GM23338 (cell line): ENCODE data around the gene TRIP10. TPM values are rescaled to one million over a fixed set of nuclear protein-coding genes. Genes with fewer than 3 reads are reported as not detected.

Experiments used
- ATAC-seq: fragments of 200-7000 bp; cut with Tn5 transposase; 3 replicates; pipeline ENCODE4 v1.9.1; 2020
- DNase-seq: peaks from one replicate; pipeline ENCODE4 v3.0.0-alpha.2; 2015; ENCODE audit warnings: low spot score
- H2AFZ ChIP-seq: fragments of 200-600 bp; sonication (generic); 2 replicates; pipeline ENCODE4 v1.8.0; 2016; ENCODE audit warnings: antibody characterized with exemption, mild to moderate bottlenecking, moderate library complexity
- H3F3A ChIP-seq: fragments of 200-600 bp; sonication (generic); replicated peaks from 2 replicates; pipeline ENCODE4 v1.8.0; 2017; ENCODE audit warnings: antibody characterized with exemption, mixed run types, low read depth
- H3K27ac ChIP-seq: fragments of 200-600 bp; sonication (generic); 2 replicates; pipeline ENCODE4 v1.6.1; 2016; ENCODE audit warnings: low read depth
- H3K27me3 ChIP-seq: fragments of 200-600 bp; sonication (generic); 2 replicates; pipeline ENCODE4 v1.8.0; 2016; ENCODE audit warnings: mild to moderate bottlenecking, mixed run types, moderate library complexity; ENCODE audit not compliant: insufficient read depth
- H3K36me3 ChIP-seq: fragments of 200-600 bp; sonication (generic); 2 replicates; pipeline ENCODE4 v1.8.0; 2016; ENCODE audit warnings: mild to moderate bottlenecking; ENCODE audit not compliant: insufficient read depth
- H3K4me1 ChIP-seq: fragments of 200-600 bp; sonication (generic); 2 replicates; pipeline ENCODE4 v1.8.0; 2016; ENCODE audit warnings: mild to moderate bottlenecking, moderate library complexity; ENCODE audit not compliant: insufficient read depth
- H3K4me2 ChIP-seq: fragments of 200-600 bp; sonication (generic); 2 replicates; pipeline ENCODE4 v1.7.1; 2017; ENCODE audit warnings: mixed run types
- H3K4me3 ChIP-seq: fragments of 200-600 bp; sonication (generic); 2 replicates; pipeline ENCODE4 v1.6.1; 2016; ENCODE audit warnings: mixed run types
- H3K79me2 ChIP-seq: fragments of 200-600 bp; sonication (generic); replicated peaks from 2 replicates; pipeline ENCODE4 v1.8.0; 2017; ENCODE audit warnings: mild to moderate bottlenecking; ENCODE audit not compliant: insufficient read depth
- H3K9me2 ChIP-seq: fragments of 200-600 bp; sonication (generic); 2 replicates; pipeline ENCODE4 v1.8.0; 2017; ENCODE audit not compliant: insufficient read depth
- H4K20me1 ChIP-seq: fragments of 200-600 bp; sonication (generic); replicated peaks from 2 replicates; pipeline ENCODE4 v1.8.0; 2017; ENCODE audit warnings: mild to moderate bottlenecking; ENCODE audit not compliant: insufficient read depth
- H3K27ac Mint-ChIP-seq: 2 replicates; pipeline ENCODE4 v1.8.0; 2020; ENCODE audit warnings: inconsistent platforms, mild to moderate bottlenecking, moderate library complexity, mixed read lengths
- H3K27me3 Mint-ChIP-seq: 3 replicates; pipeline ENCODE4 v1.8.0; 2022; ENCODE audit warnings: low read depth, mild to moderate bottlenecking, moderate library complexity, mixed read lengths, inconsistent platforms; ENCODE audit not compliant: insufficient read depth, poor library complexity
- H3K36me3 Mint-ChIP-seq: 3 replicates; pipeline ENCODE4 v1.8.0; 2021; ENCODE audit warnings: low read depth, mild to moderate bottlenecking, inconsistent platforms, moderate library complexity, mixed read lengths
- H3K4me1 Mint-ChIP-seq: 3 replicates; pipeline ENCODE4 v1.8.0; 2020; ENCODE audit warnings: mild to moderate bottlenecking, inconsistent platforms, mixed read lengths
- H3K4me3 Mint-ChIP-seq: 3 replicates; pipeline ENCODE4 v1.8.0; 2021; ENCODE audit warnings: moderate library complexity, mild to moderate bottlenecking, inconsistent platforms, mixed read lengths
- H3K9me3 Mint-ChIP-seq: 3 replicates; pipeline ENCODE4 v1.8.0; 2020; ENCODE audit warnings: moderate library complexity, mild to moderate bottlenecking, inconsistent platforms, mixed read lengths
- CREB1 ChIP-seq: fragments of 250-450 bp; sonication (Bioruptor Pico); IDR thresholded peaks from 2 replicates; pipeline ENCODE4 v1.5.0; 2020; ENCODE audit warnings: low read depth, mild to moderate bottlenecking, moderate library complexity
- CTCF ChIP-seq, 2 experiments: fragments of 200-600 bp in 1 of 2; sonication (generic) in 1 of 2; conservative IDR thresholded peaks; 2 replicates each; pipeline versions ENCODE4 v1.5.1 to v1.6.1; 2016 to 2017; ENCODE audit warnings: antibody characterized with exemption in 2 of 2, low read depth in 2 of 2, mild to moderate bottlenecking in 2 of 2, moderate library complexity in 1 of 2
- ETS1 ChIP-seq: IDR thresholded peaks from 2 replicates; pipeline ENCODE4 v1.6.1; 2016; ENCODE audit warnings: antibody characterized with exemption
- EZH2 ChIP-seq: fragments of 200-600 bp; sonication (generic); IDR thresholded peaks from one replicate; pipeline ENCODE4 v1.8.0; 2017; ENCODE audit warnings: antibody characterized with exemption, mild to moderate bottlenecking, low read depth; ENCODE audit not compliant: unreplicated experiment
- EZH2phosphoT487 ChIP-seq: fragments of 200-600 bp; sonication (generic); IDR thresholded peaks from one replicate; pipeline ENCODE4 v1.8.1; 2018; ENCODE audit warnings: antibody characterized with exemption; ENCODE audit not compliant: unreplicated experiment
- JUNB ChIP-seq: IDR thresholded peaks from one replicate; pipeline ENCODE4 v1.6.1; 2016; ENCODE audit warnings: antibody characterized with exemption; ENCODE audit not compliant: unreplicated experiment
- NANOG ChIP-seq: IDR thresholded peaks from 2 replicates; pipeline ENCODE4 v1.6.1; 2016; ENCODE audit warnings: antibody characterized with exemption, borderline replicate concordance
- POLR2AphosphoS5 ChIP-seq: IDR thresholded peaks from 2 replicates; pipeline ENCODE4 v1.6.1; 2016; ENCODE audit warnings: antibody characterized with exemption, low read depth
- REST ChIP-seq: IDR thresholded peaks from one replicate; pipeline ENCODE4 v1.6.1; 2018; ENCODE audit warnings: antibody characterized with exemption; ENCODE audit not compliant: unreplicated experiment
- STAT1 ChIP-seq: IDR thresholded peaks from one replicate; pipeline ENCODE4 v1.6.1; 2016; ENCODE audit warnings: antibody characterized with exemption; ENCODE audit not compliant: unreplicated experiment
- ZNF114 ChIP-seq: fragments of 250-450 bp; sonication (Bioruptor Pico); IDR thresholded peaks from 2 replicates; pipeline ENCODE4 v1.5.0; 2020; ENCODE audit warnings: mild to moderate bottlenecking, moderate library complexity
- ZNF331 ChIP-seq: fragments of 250-450 bp; sonication (Bioruptor Pico); IDR thresholded peaks from 2 replicates; pipeline ENCODE4 v1.5.0; 2020; ENCODE audit warnings: low read depth, mild to moderate bottlenecking, moderate library complexity
- ZNF462 ChIP-seq: fragments of 250-450 bp; sonication (Bioruptor Pico); IDR thresholded peaks from 2 replicates; pipeline ENCODE4 v1.5.0; 2020; ENCODE audit warnings: mild to moderate bottlenecking, moderate library complexity
- polyA plus RNA-seq: library from polyadenylated mRNA; unstranded; fragments of >200 nt; fragmentation: Nextera tagmentation; extraction: Ambion mirVana; gene quantifications from 2 replicates; pipeline ENCODE4 v1.2.1, GENCODE V29; 2016
- total RNA-seq: library from RNA; depleted of rRNA; stranded (reverse); fragments of >200 nt; shearing (Covaris generic); gene quantifications from 2 replicates; pipeline ENCODE4 v1.2.3, GENCODE V29; 2014

TRIP10 gene
- total and polyA plus RNA-seq, 2 experiments from 2014 or later, result 56.8 to 68.5 TPM

GRCh38 chr19:6766357-6767080 lies 27.0 kb downstream of the TRIP10 start:
- Histone ChIP-seq H3K4me1 (peaks cover 5% of the 10 kb centered on the region; the same call in 1 of the 2 replicates), H3K4me3 (peak overlapping the region; percentile 91), H3K79me2 (peaks cover 23% of the 10 kb centered on the region), H3K27me3 (no peaks in the 10 kb centered on the region), H3K36me3 (peaks cover 2% of the 10 kb centered on the region; the same call in 1 of the 2 replicates), H3K27ac (peak overlapping the region; percentile 94), H3F3A (peaks cover 6% of the 10 kb centered on the region; the same call in 1 of the 2 replicates), H4K20me1 (peaks cover 4% of the 10 kb centered on the region; the same call in 1 of the 2 replicates), H2AFZ (no peak overlapping the region), H3K4me2 (peak overlapping the region; percentile 99), H3K9me2 (no peaks in the 10 kb centered on the region)
- H3K4me1 Mint-ChIP-seq, result peaks cover 15% of the 10 kb centered on the region; the same call in 2 of the 3 replicates
- peaks cover 10% of the 10 kb centered on the region for H3K27me3 Mint-ChIP-seq
- peaks cover 12% of the 10 kb centered on the region for H3K9me3 Mint-ChIP-seq
- DNase-seq (no peak), ATAC-seq (no peak)
- peaks cover 16% of the 10 kb centered on the region for H3K36me3 Mint-ChIP-seq
- peak overlapping the region; percentile 80 for H3K4me3 Mint-ChIP-seq
- H3K27ac Mint-ChIP-seq, result peak overlapping the region; percentile 93
- TF ChIP-seq EZH2phosphoT487 (no peak), NANOG (no peak), ZNF462 (CRISPR knock-in tag) (no peak), ZNF331 (CRISPR knock-in tag) (no peak), ETS1 (no peak), JUNB (no peak), REST (no peak), CTCF (conservative IDR thresholded peaks at IDR 0.05; ENCODE audit: low read depth in 2 of 2) (no peak), POLR2AphosphoS5 (no peak), STAT1 (no peak), ZNF114 (CRISPR knock-in tag) (no peak), EZH2 (no peak), CREB1 (no peak)
